ENCODE data around the gene CCNF. TPM values are rescaled to one million over a fixed set of nuclear protein-coding genes. Genes with fewer than 3 reads are reported as not detected.

CCNF gene
- polyA plus RNA-seq, 1 donor (not counting 4 experiments of a cell fraction or from before 2014, with no cell fraction given), result 3.5 TPM

GRCh38 chr16:2388875-2389433, 40.3 kb upstream of the CCNF start:
- Histone ChIP-seq H2AFZ (ENCODE audit: control insufficient read depth, low read length) (no peak overlapping the region), H3K27ac (ENCODE audit: control insufficient read depth, insufficient read depth, low read length) (no peak overlapping the region), H4K20me1 (ENCODE audit: control insufficient read depth, extremely low read depth, insufficient read depth, low read length) (no peaks in the 10 kb centered on the region), H3K79me2 (ENCODE audit: control insufficient read depth, insufficient read depth, low read length) (no peaks in the 10 kb centered on the region), H3K36me3 (ENCODE audit: control insufficient read depth in 2 of 2, extremely low read depth in 1 of 2, insufficient read depth in 2 of 2, low read length in 2 of 2) (no peaks in the 10 kb centered on the region), H3K9ac (ENCODE audit: control insufficient read depth, extremely low read depth, insufficient read depth, low read length) (no peak overlapping the region), H3K9me1 (ENCODE audit: control insufficient read depth, extremely low read depth, insufficient read depth, low read length) (no peaks in the 10 kb centered on the region), H3K4me2 (ENCODE audit: control insufficient read depth, extremely low read depth, insufficient read depth, low read depth, low read length) (no peak overlapping the region), H3K4me1 (ENCODE audit: control insufficient read depth, extremely low read depth, insufficient read depth, low read length) (peaks cover 8% of the 10 kb centered on the region), H3K4me3 (ENCODE audit: control insufficient read depth in 2 of 3, extremely low read depth in 1 of 3, insufficient read depth in 2 of 3, low read depth in 1 of 3, low read length in 3 of 3) (no peak overlapping the region), H3K27me3 (ENCODE audit: control insufficient read depth, extremely low read depth, insufficient read depth, low read length) (no peaks in the 10 kb centered on the region), H3K9me3 (ENCODE audit: control insufficient read depth, low read depth, low read length) (no peaks in the 10 kb centered on the region)
- DNase-seq (ENCODE audit: low read depth, low spot score), result no peak
- TF ChIP-seq EZH2 (IDR thresholded peaks at IDR 0.05; ENCODE audit: low read length), result no peak
- TF ChIP-seq CTCF (optimal IDR thresholded peaks at IDR 0.05 in 1 of 3, IDR thresholded peaks at IDR 0.05 in 1 of 3, conservative IDR thresholded peaks at IDR 0.05 in 1 of 3; ENCODE audit: extremely low read depth in 1 of 3, insufficient read depth in 2 of 3, low read length in 3 of 3), result no peak
- dilution Hi-C loops (cut with MboI; ENCODE audit: extremely low pct_ligation_motif_present, low sequenced_read_pairs), result no loop called here
- no peak for FAIRE-seq

GRCh38 chr16:2392025-2392424, 37.2 kb upstream of the CCNF start:
- H3K4me2 ChIP-seq (ENCODE audit: control insufficient read depth, extremely low read depth, insufficient read depth, low read depth, low read length), result no peak overlapping the region
- FAIRE-seq, result peak; percentile 67
- no peak overlapping the region for H3K27ac ChIP-seq (ENCODE audit: control insufficient read depth, insufficient read depth, low read length)
- no peaks in the 10 kb centered on the region for H3K27me3 ChIP-seq (ENCODE audit: control insufficient read depth, extremely low read depth, insufficient read depth, low read length)
- TF ChIP-seq EZH2 (IDR thresholded peaks at IDR 0.05; ENCODE audit: low read length) (no peak), CTCF (optimal IDR thresholded peaks at IDR 0.05 in 1 of 3, IDR thresholded peaks at IDR 0.05 in 1 of 3, conservative IDR thresholded peaks at IDR 0.05 in 1 of 3; ENCODE audit: extremely low read depth in 1 of 3, insufficient read depth in 2 of 3, low read length in 3 of 3) (no peak)
- no peaks in the 10 kb centered on the region for H3K79me2 ChIP-seq (ENCODE audit: control insufficient read depth, insufficient read depth, low read length)
- H2AFZ ChIP-seq (ENCODE audit: control insufficient read depth, low read length), result no peak overlapping the region
- no peaks in the 10 kb centered on the region for H3K4me1 ChIP-seq (ENCODE audit: control insufficient read depth, extremely low read depth, insufficient read depth, low read length)
- dilution Hi-C loops (cut with MboI; ENCODE audit: extremely low pct_ligation_motif_present, low sequenced_read_pairs), result no loop called here
- no peak overlapping the region for H3K9ac ChIP-seq (ENCODE audit: control insufficient read depth, extremely low read depth, insufficient read depth, low read length)
- no peak overlapping the region for H3K4me3 ChIP-seq (ENCODE audit: control insufficient read depth in 2 of 3, extremely low read depth in 1 of 3, insufficient read depth in 2 of 3, low read depth in 1 of 3, low read length in 3 of 3)
- no peak for DNase-seq (ENCODE audit: low read depth, low spot score)
- no peaks in the 10 kb centered on the region for H4K20me1 ChIP-seq (ENCODE audit: control insufficient read depth, extremely low read depth, insufficient read depth, low read length)
- no peaks in the 10 kb centered on the region for H3K9me1 ChIP-seq (ENCODE audit: control insufficient read depth, extremely low read depth, insufficient read depth, low read length)
- H3K9me3 ChIP-seq (ENCODE audit: control insufficient read depth, low read depth, low read length), result no peaks in the 10 kb centered on the region
- no peaks in the 10 kb centered on the region for H3K36me3 ChIP-seq (ENCODE audit: control insufficient read depth in 2 of 2, extremely low read depth in 1 of 2, insufficient read depth in 2 of 2, low read length in 2 of 2)

Measured in keratinocyte (primary cell).